GM20000 (cell line): ENCODE results near the gene TMEM150C.

Experiments
- DNase-seq: peaks from one replicate; pipeline ENCODE4 v3.0.0; 2012; ENCODE audit warnings: low spot score
- TF ChIP-seq, protein P1 (sequence below): IDR thresholded peaks from 2 replicates; pipeline ENCODE4 v1.5.1; 2012; ENCODE audit warnings: mild to moderate bottlenecking, control low read depth; ENCODE audit errors: extremely low read depth, missing control alignments

The TMEM150C gene

DNA sequence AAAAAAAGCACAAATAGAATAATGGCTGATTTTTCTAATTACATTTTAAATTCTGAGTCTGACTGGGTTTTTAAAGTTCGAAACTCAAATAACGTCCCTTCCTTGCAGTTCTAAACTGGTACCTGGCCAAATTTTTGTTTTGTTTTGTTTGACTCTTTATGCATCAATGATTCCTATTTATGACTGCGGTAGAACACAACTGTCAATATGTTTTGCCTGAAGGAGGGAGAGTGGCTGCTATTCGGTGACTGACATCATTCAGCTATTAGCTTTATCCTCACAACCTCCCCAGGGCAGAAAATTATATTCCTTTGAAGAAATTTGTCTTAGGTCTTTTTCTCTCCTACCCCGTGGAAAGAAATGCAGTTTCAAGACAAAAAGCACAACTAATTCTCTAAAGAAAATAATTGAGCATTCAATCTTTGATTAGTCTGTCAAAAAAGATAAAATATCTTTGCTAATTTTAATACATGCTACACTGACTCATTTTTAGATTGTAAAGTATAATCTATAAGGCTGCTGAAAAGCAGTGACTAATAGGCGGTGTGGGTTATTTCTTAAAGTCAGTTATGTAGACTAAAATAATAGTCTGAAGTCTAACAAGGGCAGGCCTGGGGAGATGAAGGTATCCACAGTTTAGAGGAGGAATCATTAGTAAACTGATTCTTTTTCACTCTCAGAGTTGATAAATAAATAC lies 61.9 kb downstream of the TMEM150C start:
- DNase-seq, result no peak
- TF ChIP-seq, protein P1, sequence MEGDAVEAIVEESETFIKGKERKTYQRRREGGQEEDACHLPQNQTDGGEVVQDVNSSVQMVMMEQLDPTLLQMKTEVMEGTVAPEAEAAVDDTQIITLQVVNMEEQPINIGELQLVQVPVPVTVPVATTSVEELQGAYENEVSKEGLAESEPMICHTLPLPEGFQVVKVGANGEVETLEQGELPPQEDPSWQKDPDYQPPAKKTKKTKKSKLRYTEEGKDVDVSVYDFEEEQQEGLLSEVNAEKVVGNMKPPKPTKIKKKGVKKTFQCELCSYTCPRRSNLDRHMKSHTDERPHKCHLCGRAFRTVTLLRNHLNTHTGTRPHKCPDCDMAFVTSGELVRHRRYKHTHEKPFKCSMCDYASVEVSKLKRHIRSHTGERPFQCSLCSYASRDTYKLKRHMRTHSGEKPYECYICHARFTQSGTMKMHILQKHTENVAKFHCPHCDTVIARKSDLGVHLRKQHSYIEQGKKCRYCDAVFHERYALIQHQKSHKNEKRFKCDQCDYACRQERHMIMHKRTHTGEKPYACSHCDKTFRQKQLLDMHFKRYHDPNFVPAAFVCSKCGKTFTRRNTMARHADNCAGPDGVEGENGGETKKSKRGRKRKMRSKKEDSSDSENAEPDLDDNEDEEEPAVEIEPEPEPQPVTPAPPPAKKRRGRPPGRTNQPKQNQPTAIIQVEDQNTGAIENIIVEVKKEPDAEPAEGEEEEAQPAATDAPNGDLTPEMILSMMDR, result no peak

DNA sequence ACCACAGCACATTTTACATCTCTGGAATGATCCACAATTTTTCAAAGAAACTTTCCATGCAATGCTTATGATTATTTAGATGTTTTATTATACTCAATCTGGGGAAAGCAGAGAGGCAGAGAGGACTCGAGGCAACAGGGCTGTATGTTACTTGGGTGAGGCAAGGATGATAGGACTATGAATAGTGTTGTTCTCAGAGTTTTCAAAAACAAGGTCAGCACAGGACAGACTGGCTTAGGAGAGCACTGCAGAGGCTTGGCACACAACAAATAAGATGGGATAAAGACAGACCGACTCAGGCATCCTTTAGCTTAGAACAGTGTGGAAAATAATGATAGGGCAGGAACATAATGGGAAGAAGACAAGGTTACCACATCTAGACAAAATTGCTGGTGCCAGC lies 65.4 kb downstream of the TMEM150C start:
- TF ChIP-seq, protein P1, result no peak
- DNase-seq, result no peak

DNA sequence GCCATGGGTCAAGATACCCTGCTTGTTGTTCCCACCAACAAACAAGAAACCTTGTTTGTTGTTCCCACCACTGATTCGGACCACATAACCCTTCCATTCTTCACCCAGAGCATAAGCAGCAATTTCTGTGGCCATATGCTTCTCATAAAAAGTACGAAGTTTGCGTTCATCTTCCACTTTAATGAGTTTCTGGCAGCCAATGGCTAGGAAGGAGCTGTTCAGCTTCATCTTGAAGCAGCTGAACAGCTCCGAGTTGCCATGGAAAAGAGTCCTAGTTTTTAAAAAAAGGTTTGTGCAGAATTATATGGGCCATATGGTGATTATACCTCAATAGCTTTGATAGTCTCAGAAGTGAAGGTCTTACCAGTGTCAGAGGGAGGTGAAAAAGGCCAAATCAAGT lies 66.1 kb downstream of the TMEM150C start:
- no peak for DNase-seq
- TF ChIP-seq, protein P1, result no peak

DNA sequence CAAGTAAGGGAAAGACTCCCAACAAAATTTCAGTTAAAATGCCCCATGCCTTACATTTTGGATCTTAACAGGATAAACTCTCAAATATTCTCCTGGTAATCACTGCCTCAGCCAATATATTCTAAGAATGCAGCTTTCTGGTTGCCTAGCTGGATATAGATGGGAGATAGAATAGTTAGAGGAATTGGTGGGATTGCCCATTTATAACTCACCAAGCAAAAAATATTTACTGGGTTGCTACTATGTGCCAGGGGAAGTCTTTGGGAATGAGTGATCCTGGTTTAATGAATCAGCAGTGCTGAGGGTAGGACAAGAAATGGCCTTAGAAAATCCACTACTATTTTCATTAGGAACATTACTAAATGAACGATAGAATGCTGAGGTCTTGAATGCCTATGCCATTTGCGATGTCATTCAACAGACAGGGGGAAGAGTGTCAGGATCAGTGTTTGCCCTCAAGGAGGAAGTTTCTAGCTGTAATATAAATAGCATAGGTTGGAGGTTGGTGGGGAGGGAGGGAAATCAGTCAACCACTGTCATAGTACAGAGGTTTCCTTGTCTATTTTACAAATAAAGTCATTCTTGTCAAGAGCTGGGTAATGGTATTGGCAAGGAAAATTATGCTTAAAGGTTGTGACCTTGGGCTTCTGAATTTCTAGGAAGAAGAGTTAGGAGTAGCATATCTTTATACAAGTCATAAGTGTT lies 67.9 kb downstream of the TMEM150C start:
- DNase-seq, result no peak
- TF ChIP-seq, protein P1, result no peak

DNA sequence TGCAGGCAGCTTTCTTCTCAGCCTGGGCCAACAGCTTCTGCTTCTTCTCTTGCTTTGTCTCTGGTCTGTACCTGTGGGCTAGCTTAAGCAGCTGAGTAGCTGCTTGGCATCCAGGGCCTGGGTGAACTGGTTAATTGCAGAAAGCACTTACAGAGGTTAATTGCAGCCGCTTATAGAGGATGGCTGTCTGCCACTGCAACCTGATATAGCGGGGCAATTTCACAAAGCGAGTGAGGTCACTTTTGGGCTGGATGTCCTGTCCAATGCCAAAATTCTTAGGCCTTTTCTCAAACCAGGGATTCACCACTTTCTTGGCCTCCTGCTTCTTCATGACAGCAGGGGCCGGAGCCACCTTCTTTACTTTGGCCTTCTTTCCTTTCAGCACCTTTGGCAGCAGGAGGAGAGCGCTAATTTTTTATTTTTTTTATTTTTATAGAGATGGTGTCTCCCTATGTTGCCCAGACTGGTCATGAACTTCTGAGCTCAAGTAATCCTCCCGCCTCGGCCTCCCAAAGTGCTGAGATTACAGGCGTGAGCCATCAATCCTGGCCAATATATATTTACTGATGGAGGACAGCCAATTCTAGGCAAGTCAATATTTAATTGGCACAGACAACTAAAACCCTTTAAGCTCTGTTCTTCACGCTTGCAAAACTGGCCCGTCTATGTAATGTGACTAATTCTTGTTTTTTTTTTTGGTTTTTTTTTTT lies 70.4 kb downstream of the TMEM150C start:
- DNase-seq, result no peak
- TF ChIP-seq, protein P1, result no peak

DNA sequence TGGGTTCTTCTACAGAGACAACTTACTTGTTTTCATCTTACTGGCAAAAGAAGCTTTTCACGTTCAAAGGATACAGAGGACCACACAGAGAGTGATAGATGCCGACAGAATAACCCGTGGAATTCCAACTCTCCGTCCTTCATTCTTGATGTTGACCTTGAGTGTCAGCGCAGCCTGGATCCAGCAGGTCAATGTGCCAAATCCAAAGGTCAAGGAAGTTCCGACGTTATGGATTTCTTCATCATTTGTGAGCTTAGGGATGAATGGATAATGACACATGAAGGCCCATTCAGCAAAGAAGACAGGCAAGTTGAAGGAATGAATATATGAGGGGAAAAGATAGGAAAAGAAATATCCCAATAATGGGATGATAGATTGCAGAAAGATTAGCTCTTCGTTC lies 71.8 kb downstream of the TMEM150C start:
- TF ChIP-seq, protein P1, result no peak
- DNase-seq, result no peak

DNA sequence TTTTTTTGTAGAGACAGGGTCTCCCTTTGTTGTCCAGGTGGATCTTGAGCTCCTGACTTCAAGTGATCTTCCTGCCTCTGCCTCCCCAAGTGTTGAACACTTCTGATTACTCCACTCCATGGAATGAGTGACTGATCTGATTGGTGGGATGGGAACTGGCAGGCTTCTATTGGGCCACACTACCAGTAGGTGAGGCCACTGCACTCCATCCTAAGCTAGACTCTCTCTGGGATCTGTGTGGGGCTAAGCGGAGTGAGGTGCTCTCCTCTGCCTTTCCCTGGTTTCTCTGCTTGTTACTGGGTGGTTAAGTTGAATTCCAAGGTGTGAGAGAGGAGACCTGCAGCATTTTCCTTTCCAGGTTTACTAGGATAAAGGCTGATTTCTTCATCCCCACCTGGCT lies 72.7 kb downstream of the TMEM150C start:
- DNase-seq, result no peak
- TF ChIP-seq, protein P1, result no peak
